Ishikawa (cell line): ENCODE data around the gene MTPN.

Source experiments
- CEBPB ChIP-seq: IDR thresholded peaks from 2 replicates; pipeline ENCODE4 v1.6.1; 2012
- CREB1 ChIP-seq: IDR thresholded peaks from 2 replicates; pipeline ENCODE4 v1.6.1; 2012; ENCODE audit warnings: low read depth
- EGR1 ChIP-seq: IDR thresholded peaks from 2 replicates; pipeline ENCODE4 v1.6.1; 2012
- EP300 ChIP-seq: IDR thresholded peaks from 2 replicates; pipeline ENCODE4 v1.6.1; 2012; ENCODE audit warnings: borderline replicate concordance
- FOXM1 ChIP-seq: IDR thresholded peaks from 2 replicates; pipeline ENCODE4 v1.6.1; 2012; ENCODE audit warnings: low read depth, borderline replicate concordance
- MAX ChIP-seq: IDR thresholded peaks from 2 replicates; pipeline ENCODE4 v1.6.1; 2012
- NFIC ChIP-seq: IDR thresholded peaks from 2 replicates; pipeline ENCODE4 v1.6.1; 2012
- RAD21 ChIP-seq: IDR thresholded peaks from 2 replicates; pipeline ENCODE4 v1.6.1; 2012; ENCODE audit warnings: low read depth
- REST ChIP-seq: IDR thresholded peaks from 2 replicates; pipeline ENCODE4 v1.6.1; 2012; ENCODE audit warnings: low read depth, mild to moderate bottlenecking
- TAF1 ChIP-seq: IDR thresholded peaks from 2 replicates; pipeline ENCODE4 v1.6.1; 2012; ENCODE audit warnings: low read depth, mild to moderate bottlenecking
- TCF12 ChIP-seq: IDR thresholded peaks from 2 replicates; pipeline ENCODE4 v1.6.1; 2012; ENCODE audit warnings: low read depth
- TEAD4 ChIP-seq: IDR thresholded peaks from 2 replicates; pipeline ENCODE4 v1.6.1; 2012
- USF1 ChIP-seq: IDR thresholded peaks from 2 replicates; pipeline ENCODE4 v1.6.1; 2012
- YY1 ChIP-seq: IDR thresholded peaks from 2 replicates; pipeline ENCODE4 v1.6.1; 2012; ENCODE audit warnings: low read depth
- ZBTB7A ChIP-seq: IDR thresholded peaks from 2 replicates; pipeline ENCODE4 v1.6.1; 2012; ENCODE audit warnings: low read depth

Gene MTPN

GRCh38 chr7:135960709-135961451, 16.3 kb downstream of the MTPN start:
- TF ChIP-seq RAD21 (no peak), EP300 (no peak), CREB1 (no peak), EGR1 (no peak)

GRCh38 chr7:135959646-135960363, 17.4 kb downstream of the MTPN start:
- TF ChIP-seq RAD21, result no peak
- no peak for TF ChIP-seq ZBTB7A
- TF ChIP-seq CREB1, result no peak
- no peak for TF ChIP-seq TCF12
- no peak for TF ChIP-seq YY1
- TF ChIP-seq EGR1, result no peak

- TF ChIP-seq TCF12, result no peak
- TF ChIP-seq RAD21, result no peak
- TF ChIP-seq TEAD4, result no peak
- TF ChIP-seq USF1, result no peak
Measured at GRCh38 chr7:135958173-135958572, 19.0 kb downstream of the MTPN start.

- TF ChIP-seq TEAD4 (no peak), CREB1 (no peak), ZBTB7A (no peak), MAX (no peak)
Measured at GRCh38 chr7:135957627-135958026, 19.5 kb downstream of the MTPN start.

GRCh38 chr7:135956393-135956792, 20.8 kb downstream of the MTPN start:
- TF ChIP-seq NFIC (no peak), EP300 (no peak)

- TF ChIP-seq REST (no peak), TCF12 (no peak), RAD21 (no peak), EP300 (no peak), NFIC (no peak), USF1 (no peak), FOXM1 (no peak), ZBTB7A (no peak), TAF1 (no peak), CEBPB (no peak), CREB1 (no peak), MAX (no peak)
Measured at GRCh38 chr7:135950972-135951371, 26.2 kb downstream of the MTPN start.

GRCh38 chr7:135950429-135950828, 26.7 kb downstream of the MTPN start:
- TF ChIP-seq CREB1 (no peak), TCF12 (no peak)

- no peak for TF ChIP-seq TCF12
- TF ChIP-seq FOXM1, result no peak
- no peak for TF ChIP-seq ZBTB7A
- no peak for TF ChIP-seq CREB1
- TF ChIP-seq REST, result no peak
Measured at GRCh38 chr7:135946289-135947055, 30.7 kb downstream of the MTPN start.
